RWPE1 (cell line): ENCODE measurements around the gene CERK.

Experiments
- CTCF ChIA-PET: fragments of 350-600 bp; sonication (Branson Sonifier 250); formaldehyde crosslinking; extraction: SDS; loops from one replicate; lab custom pipeline; 2021; lab: Yijun Ruan, JAX
- POLR2A ChIA-PET: fragments of 400-600 bp; formaldehyde crosslinking; extraction: SDS; loops from one replicate; lab custom pipeline; 2020; ENCODE audit warnings: antibody characterized with exemption; ENCODE audit not compliant: low non-redundant PET; lab: Yijun Ruan, JAX
- DNase-seq: peaks from one replicate; pipeline ENCODE4 v3.0.0; 2012; ENCODE audit warnings: low spot score
- H3K27ac ChIP-seq: fragments of 450-650 bp; 2 replicates; pipeline ENCODE4 v1.5.1; 2017
- CTCF ChIP-seq: fragments of 450-650 bp; conservative IDR thresholded peaks from 2 replicates; pipeline ENCODE4 v1.5.1; 2017; ENCODE audit warnings: low read depth, mild to moderate bottlenecking

Gene CERK

GRCh38 chr22:46666577-46667244 lies 71.3 kb downstream of the CERK start:
- POLR2A ChIA-PET = no interaction called here
- TF ChIP-seq CTCF = no peak
- CTCF ChIA-PET = no interaction called here
- H3K27ac ChIP-seq = no peak overlapping the region
- DNase-seq = no peak

GRCh38 chr22:46665751-46666280 lies 72.2 kb downstream of the CERK start:
- POLR2A ChIA-PET = no interaction called here
- CTCF ChIA-PET = no interaction called here
- TF ChIP-seq CTCF = no peak
- DNase-seq = no peak
- no peak overlapping the region for H3K27ac ChIP-seq

- TF ChIP-seq CTCF = no peak
- ChIA-PET CTCF (no interaction called here), POLR2A (no interaction called here)
- DNase-seq = no peak
- no peak overlapping the region for H3K27ac ChIP-seq
These were observed 72.8 kb downstream of the CERK start for GRCh38 chr22:46665151-46665695.

- no peak for TF ChIP-seq CTCF
These were observed 73.7 kb downstream of the CERK start for GRCh38 chr22:46664301-46664855.

GRCh38 chr22:46663436-46664100 lies 74.5 kb downstream of the CERK start:
- POLR2A ChIA-PET = no interaction called here

More at GRCh38 chr22:46664301-46664855, 73.7 kb downstream of the CERK start:
- DNase-seq = no peak
- POLR2A ChIA-PET = no interaction called here
- CTCF ChIA-PET = no interaction called here
- H3K27ac ChIP-seq = no peak overlapping the region

More at GRCh38 chr22:46663436-46664100, 74.5 kb downstream of the CERK start:
- DNase-seq = no peak
- H3K27ac ChIP-seq = no peak overlapping the region
- CTCF ChIA-PET = no interaction called here
- no peak for TF ChIP-seq CTCF
